GM19467 (cell line): ENCODE measurements around the gene AAR2.

Experiments
- ATAC-seq: cut with Tn5 transposase; IDR thresholded peaks from one replicate; pipeline ENCODE4 v1.9.1; 2021; ENCODE audit warnings: mild to moderate bottlenecking, moderate library complexity; ENCODE audit not compliant: unreplicated experiment

Gene AAR2

DNA sequence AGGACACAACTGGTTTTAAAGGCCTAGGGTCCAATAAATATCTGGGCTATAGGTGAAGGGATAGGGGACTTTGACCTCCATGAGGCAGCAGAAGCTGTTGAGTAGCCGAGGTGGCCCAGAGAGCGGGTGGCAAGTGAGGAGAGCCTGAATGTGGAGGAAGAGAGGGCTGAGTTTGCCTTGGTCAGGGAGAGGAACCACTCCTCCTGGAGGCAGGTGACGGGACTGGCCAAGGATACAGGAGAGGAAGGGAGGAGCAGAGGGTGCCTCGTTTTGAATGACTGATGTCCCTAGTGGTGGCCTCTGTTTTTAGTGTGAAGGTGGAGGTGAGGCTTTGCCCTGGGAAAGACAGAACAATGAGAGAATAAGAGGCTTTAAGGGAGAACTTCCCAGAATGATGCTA lies 19.1 kb upstream of the AAR2 start:
- no peak for ATAC-seq

DNA sequence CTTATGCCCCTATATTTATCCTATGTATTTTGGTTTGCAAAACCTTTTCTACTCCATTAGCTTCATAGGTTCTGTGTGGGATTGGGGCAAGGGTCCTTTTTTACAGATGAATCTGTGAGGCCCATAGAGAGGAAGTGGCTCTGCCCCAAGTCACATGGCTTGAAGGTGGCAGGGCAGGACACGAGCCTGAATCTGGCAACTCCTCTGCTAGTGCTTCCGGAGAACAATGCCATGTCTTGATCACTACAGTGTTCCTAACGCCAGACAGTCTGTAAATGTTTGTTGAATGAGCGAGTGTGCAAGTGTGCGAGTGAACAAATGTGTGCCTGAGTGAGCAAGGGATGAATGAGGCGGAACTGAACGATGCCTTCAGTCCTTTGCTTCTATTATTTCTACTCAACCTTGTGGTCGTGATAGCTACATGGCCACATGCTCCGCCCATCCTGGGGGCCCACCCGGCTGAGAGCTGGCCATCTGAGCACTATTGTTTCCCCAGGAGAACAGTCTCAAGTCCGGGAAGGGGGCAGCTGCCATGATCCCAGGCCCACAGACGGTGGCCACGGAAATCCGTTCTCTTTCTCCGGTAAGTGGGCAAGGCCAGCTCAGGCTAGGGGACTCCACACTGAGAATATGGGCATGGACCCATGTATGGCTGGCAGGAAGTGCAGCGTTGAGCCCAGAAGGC lies 17.8 kb upstream of the AAR2 start:
- ATAC-seq = no peak

DNA sequence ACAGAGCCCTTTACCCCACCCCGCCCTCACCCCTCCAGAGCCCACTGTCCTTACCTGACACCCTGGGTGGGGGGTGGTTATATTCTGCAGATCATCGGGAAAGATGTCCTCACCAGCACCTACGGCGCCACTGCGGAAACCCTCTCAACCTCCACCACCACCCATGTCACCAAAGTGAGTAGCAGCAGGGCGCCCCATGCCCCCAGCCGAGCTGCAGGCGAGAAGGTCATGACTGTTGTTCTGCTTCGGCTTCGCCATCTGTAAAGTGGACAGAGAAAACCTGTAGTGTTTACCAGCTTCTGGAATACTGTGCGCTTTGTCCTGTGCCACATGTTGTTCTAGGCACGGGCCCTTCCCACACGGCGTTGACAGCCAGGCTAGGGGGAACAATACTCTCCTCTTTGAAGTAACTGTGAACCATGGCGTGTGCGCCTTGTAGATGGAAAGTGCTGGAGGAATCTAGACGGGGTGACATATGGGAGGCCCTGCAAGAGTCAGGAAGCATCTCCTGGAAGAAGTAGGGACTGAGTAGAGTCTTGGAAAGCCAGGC lies 16.5 kb upstream of the AAR2 start:
- no peak for ATAC-seq

DNA sequence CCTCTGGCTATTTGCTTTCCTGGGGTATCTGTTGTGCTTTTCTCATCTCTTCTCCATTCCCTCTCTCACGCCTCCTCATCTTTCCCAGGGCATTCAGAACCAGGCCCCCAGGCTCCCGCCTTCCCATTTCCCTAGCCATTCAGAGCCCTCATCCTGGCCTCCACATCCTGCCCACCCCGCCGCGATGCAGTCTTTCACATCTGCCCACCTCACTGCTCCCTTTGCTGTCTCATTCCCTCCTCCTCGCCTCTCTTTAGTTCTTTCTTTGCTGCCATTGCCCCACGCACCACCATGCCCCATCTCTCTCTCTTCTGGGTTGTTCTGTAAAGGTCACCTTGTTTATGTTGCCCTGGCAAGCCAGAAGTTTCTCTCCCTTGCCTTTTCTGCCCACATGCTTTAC lies 10.6 kb upstream of the AAR2 start:
- no peak for ATAC-seq

DNA sequence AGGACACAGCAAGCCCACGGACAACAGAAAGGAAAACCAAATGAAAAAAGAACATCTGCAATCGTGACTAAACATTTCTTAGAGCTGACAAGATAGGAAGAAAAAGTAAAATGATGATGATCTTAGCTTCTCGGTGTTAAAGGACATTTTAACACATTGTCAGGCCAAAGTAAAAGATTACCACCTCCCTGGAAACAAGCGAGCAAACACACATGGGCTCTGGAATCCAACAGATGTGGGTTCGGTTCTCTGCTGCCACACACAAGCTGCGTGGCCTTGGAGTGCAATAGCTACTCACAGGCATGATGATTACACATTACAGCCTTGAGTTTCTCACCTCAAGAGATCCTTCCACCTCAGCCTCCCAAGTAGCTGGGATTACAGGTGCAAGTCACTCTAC lies 7.5 kb upstream of the AAR2 start:
- ATAC-seq = no peak

DNA sequence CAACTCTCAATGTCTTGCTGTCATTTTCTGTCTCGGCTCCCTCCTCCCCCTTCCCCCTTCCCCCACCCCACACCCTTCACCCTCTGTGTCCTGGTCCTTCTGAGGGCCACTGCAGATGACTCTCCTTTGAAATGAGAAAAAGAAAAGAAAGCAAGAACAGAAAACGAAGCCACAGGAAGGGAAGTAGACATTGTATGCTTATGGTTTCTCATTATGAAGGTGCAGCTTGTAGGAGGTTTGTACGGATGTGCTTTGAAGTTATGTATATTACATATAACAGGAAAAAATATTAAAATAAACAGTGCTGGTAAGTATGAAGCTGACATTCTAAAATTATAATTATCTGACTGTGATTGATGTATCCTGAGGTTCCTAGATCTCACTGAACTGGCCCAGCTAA lies 6.3 kb upstream of the AAR2 start:
- ATAC-seq = no peak

DNA sequence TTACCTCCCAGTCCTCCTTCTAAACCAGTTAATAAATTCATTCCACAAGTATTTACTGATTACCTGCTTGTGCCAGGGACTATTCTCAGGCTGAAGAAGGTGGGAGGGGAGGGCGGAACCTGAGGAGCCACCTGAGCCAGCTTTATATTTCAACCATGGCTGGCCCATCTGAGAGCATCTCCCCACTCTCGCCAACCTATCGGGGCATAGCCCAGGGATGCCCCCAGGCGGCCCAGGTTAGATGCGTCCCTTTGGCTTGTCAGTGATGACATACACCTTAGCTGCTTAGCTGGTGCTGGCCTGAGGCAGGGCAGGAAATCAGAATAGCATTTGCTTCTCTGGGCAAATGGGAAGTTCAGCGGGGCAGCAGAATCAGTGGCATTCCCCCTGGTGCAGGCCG lies 4.9 kb upstream of the AAR2 start:
- no peak for ATAC-seq

DNA sequence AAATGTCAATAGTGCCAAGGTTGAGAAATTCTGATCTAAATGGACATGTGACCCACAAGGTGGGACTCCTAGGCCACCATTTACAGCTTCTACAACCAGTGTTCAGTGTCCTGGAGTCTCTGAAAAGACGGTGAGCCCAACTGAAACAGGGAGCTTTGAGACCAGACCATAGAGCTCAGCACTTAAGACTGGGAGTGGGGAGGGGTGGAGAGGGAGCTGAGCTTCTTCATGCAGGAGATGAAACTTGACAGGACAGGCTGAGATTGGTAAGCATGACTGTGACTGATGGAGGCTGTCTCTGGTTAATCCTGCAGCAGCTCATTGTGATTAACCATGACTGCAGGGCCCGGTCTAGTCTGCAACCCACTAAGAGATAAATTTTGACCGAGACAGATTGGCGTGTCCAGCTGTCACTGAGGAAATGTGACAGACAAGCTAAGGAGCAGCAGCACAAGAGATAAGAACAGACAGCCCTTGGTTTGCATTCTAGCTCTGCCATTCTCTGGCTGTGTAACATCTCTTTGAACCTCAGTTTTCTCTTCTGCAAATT lies 1.4 kb upstream of the AAR2 start:
- ATAC-seq = no peak

DNA sequence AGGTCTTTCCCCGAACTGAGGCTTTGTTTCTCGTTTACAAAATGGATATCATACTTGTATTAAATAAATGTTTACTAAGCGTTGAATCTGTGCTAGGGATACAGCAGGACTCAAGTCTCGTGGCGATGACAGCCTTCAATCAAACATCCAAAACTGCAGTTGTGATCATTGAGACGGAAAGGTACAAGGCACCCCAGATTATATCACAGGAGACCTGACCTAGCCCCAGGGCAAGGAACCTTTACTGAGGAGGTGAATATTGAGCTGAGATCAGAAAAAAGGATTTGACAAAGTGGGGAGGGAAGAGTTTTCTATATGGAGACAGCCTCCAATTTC lies 476 bp downstream of the AAR2 start:
- ATAC-seq = no peak

DNA sequence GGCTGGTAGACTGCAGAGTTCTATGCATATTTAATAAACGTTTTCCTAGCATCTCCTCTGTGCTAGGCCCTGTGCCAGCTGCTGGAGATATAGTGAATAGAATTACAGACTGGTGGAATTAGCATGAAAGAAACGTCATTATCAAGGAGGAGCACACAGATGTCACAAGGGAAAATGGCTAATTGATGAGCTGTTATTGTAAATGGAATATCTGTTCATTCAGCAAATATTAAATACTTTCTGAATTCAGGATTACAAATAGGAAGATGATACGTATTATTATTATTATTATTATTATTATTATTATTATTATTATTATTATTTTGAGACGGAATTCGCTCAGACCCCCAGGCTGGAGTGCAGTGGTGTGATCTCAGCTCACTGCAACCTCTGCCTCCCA lies 1.2 kb downstream of the AAR2 start:
- ATAC-seq = no peak

DNA sequence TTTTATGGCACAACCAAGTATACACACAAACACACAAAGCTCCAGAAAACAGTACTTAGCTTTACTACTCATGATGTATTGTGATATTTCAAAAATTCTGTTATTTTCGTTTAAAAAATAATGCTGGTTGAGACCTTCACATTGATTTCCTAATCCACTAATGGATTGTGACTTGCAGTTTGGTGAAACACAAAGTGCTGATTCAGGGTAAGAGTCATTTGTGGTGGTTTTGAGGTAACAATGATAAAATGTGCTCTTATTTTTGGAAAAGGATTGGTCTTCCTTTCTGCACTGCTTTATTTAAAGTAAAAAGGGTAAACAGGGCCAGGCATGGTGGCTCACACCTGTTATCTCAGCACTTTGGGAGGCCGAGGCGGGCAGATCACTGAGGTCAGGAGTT lies 1.9 kb downstream of the AAR2 start:
- ATAC-seq = no peak

DNA sequence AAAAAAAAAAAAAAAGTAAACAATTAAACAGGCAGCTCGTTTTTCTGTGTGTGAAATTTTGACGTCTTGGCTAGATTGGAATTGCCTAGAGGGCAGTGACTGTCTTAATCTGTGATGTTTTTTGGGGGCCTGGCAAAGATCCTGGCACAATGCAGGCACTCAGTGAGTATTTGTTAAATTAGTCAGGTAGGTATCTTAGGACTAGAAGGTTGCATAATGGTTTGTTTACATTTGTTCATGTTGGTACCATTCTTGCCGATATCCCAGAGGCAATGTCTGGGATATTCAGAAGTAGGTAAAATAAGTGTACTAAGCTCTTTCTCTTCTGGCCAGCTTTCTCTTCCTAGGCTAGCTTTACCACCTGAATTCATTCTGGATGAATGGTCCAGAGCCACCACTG lies 2.5 kb downstream of the AAR2 start:
- ATAC-seq = no peak

DNA sequence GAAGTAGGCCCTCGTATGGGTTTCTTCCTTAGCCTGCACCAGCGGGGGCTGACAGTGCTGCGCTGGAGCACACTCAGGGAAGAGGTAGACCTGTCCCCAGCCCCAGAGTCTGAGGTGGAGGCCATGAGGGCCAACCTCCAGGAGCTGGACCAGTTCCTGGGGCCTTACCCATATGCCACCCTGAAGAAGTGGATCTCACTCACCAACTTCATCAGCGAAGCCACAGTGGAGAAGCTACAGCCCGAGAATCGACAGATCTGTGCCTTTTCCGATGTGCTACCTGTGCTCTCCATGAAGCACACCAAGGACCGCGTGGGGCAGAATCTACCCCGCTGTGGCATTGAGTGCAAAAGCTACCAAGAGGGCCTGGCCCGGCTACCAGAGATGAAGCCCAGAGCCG lies 3.8 kb downstream of the AAR2 start:
- ATAC-seq = no peak

DNA sequence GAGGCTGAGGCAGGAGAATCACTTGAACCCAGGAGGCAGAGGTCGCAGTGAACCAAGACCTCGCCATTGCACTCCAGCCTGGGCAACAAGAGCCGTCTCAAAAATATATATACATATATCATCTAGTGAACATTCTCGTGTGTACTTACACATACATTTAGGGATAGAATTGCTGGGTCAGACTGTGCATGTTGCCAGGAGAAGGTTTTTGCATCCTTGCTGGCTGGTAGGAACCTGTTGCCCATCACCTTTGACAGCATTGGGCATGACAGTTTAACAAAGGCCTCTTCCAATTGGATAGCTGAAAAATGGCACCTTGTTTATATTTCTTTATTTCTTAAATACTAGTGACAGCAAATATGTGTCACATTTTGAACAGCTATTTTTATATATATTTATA lies 5.4 kb downstream of the AAR2 start:
- no peak for ATAC-seq

DNA sequence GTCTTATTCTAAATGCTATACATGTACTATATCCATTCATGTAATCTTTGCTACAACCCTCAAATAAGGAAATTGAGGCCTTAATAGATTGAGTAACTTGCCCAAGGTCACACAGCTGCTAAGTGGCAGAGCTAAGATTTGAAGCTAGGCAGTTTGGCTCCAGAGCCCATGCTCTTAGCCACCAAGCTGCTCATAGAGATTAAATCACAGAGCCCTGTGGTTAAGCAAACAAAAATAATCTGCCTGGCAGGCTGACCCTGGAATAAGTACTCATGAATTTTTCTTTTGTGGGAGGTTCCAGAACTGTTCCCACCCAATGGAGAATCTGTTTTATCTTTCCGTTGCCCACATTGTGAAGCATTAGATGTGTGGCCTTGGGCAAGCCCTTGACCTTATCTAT lies 7.4 kb downstream of the AAR2 start:
- no peak for ATAC-seq

DNA sequence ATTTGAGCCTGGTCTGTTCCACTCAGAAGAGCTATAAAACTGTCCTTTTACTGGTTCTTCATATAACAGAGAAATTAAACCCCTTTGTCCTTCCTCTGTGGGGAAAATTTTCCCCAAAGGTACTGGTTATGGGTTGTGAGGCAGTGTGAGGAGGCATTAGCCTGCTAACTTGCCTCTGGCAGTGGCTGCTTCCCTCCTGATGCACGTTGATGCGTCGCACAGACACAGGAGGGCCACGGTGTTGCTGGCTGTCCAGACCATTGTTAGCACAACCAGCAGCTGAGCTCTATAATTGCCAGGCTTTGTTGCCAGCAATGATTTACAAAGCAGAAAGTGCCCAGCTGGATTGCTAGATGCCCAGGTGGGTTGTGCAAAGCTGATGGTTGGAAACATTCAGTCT lies 10.1 kb downstream of the AAR2 start:
- ATAC-seq = no peak

DNA sequence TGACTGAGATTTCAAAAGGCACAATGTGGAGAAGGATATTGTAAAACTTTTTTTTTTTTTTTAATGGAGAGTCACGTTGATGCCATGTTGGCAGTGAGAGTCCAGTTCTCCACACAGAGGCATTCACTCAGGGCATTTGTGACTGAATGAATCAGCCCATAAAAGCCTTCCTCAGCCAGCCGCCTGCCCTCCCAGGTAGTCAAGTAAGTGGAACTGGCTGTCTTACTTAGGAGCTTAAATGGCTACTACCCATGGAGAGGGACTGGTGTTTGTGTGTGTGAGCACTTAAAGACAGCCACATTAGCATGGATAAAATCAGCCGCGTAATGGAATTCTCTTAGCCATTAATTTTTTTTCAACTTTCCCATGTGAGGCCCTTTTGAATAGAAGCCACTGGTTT lies 12.6 kb downstream of the AAR2 start:
- no peak for ATAC-seq

DNA sequence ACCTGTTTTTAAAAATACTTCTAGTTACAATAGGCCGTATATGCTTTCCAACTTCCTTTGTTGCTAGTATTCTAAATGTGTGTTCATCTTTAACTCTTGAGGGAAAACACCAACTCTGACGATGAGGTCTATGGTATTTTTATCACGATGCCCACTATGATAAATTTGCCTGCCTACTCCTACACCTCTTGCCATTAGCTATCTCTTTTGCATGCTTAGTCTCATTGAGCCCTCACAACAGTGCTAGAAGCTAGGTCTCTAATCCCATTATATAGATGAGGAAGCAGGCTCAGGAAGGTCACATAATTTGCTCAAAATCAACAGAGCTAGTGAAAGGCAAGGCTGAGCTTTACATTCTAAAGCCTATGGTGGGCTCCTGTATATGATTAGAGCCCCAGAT lies 13.2 kb downstream of the AAR2 start:
- no peak for ATAC-seq

DNA sequence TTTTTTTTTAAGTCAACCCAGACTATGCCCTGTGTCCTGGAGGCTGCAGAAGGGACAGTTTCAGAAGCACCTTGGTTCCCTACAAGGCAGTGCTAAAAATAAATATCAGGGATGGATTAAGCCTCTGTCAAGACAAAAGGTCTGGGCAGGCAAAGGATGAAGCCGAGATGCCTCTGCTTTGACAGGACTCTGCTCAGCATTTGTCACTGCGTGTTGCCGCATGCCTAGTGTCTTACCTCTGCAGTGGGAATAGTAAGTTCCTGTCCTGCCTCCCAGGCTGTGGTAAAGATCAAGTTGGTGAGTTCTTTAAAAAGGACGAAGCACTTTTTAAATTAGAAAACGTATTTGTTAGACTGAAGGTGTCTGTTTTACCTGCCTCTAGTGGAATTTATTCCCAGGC lies 15.1 kb downstream of the AAR2 start:
- ATAC-seq = no peak

DNA sequence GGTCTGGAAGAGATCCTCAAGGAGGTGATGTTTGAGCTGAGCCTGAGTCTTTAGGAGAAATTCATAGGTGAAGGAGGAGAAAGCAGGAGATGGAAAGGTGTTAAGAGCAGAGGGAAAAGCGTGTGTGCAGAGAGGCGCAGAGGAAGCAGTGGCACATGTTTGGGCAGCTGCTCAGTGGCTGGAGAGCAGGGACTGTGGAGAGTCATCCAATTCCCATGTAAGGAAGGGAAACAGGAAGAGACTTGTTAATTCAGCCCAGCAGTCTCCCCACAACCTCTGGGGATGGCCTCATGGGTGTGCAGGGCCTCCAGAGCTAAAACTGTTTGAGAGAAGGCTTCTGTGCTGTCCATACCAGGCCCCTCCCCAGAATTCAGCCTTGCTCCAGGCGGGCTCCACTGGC lies 16.2 kb downstream of the AAR2 start:
- ATAC-seq = no peak

DNA sequence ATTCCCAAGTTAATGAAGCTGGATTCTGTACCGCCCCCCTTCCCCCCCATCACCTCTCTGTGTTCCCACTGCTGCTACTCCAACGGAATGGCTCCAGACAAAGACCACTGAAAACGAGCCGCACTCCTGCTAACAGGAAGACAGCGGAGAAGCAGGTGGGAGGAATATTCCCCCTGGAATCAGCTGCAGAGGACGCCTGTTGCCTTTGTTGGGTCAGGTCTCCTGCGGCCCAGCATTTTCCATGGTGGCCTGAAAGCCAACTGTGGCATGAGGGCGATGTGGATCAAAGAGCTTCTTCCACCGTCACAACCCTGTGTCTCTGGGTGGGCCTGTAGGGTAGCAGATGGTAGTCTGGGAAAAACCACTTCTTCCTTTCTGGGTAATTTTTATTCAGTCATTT lies 16.8 kb downstream of the AAR2 start:
- ATAC-seq = no peak

DNA sequence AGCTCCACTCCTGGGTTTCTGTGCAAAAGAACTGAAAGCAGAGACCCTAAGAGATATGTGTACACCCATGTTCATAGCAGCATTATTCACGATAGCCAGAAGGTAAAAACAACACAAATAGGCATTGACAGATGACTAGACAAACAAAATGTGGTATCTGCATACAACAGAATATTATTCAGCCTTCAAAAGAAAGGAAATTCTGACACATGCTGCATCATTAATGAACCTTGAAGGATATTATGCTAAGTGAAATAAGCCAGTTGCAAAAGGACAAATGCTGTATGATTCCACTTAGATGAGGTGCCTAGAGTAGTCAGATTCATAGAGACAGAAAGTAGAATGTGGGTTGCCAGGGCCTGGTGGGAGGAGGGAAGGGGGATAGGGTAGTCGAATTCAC lies 17.8 kb downstream of the AAR2 start:
- ATAC-seq = no peak

DNA sequence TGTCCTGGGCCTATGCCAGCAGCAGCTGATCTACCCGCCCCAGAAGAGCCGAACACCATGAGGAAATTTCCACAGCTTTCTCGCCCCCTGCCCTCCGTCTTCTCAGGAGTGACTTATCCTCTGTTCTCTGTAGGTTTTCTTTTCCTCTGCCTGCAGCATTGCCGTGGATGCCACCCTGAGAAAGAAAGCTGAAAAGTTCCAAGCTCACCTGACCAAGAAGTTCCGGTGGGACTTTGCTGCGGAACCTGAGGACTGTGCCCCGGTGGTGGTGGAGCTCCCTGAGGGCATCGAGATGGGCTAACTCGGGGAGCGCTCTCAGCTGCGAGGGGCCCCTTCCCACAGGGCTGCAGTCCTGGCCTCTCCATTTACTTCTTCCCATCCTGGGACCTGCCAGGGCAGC lies 19.2 kb downstream of the AAR2 start:
- ATAC-seq = no peak
